CD4-positive, alpha-beta T cell treated with Interleukin-10 for 1 hour (primary cell): ENCODE data around the gene YY1AP1.
"Not testable (repeated sequence)": the region's sequence is repeated elsewhere in the genome, so short reads cannot be mapped to it uniquely, and the experiment has no call there.

Experiments
- DNase-seq: peaks from one replicate; pipeline ENCODE4 v3.0.0-alpha.2; 2020

The YY1AP1 gene, protein sequence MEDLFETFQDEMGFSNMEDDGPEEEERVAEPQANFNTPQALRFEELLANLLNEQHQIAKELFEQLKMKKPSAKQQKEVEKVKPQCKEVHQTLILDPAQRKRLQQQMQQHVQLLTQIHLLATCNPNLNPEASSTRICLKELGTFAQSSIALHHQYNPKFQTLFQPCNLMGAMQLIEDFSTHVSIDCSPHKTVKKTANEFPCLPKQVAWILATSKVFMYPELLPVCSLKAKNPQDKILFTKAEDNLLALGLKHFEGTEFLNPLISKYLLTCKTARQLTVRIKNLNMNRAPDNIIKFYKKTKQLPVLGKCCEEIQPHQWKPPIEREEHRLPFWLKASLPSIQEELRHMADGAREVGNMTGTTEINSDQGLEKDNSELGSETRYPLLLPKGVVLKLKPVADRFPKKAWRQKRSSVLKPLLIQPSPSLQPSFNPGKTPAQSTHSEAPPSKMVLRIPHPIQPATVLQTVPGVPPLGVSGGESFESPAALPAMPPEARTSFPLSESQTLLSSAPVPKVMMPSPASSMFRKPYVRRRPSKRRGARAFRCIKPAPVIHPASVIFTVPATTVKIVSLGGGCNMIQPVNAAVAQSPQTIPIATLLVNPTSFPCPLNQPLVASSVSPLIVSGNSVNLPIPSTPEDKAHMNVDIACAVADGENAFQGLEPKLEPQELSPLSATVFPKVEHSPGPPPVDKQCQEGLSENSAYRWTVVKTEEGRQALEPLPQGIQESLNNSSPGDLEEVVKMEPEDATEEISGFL

DNA sequence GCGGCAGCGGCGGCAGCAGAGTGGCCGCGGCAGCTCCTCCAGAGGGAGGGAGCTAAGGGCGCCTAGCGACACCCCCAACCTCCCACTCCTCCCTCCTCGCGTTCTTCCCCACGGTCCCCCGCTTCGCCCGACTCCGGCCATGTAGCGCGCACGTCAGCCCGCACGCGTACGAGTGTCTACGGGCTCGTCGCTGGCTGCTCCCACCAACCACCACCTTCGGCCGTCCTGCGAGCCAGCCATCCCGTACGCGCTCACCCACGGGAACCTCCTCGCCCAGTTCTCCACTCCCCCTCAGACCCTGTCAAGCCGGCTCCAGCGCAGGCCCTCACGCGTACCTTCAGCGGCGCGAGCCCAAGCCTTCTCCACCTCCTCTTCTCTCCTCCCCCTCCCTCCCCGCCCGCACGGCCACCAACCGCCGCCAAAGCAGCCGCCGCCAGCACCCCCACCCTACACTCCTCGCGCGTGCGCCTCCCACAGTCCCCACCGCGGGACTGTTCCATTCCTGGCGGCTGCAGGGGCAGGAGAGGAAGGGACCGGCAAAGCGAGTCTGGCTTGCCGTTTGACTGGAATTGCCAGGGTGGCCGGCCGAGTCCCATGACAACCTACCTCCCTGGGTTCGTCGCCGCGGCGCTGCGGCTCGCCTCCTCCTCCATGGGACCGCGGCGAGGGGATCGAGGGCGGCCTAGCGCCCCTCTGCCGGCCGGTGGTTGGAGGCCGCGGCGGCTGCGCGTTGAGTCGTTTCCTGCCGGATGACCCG lies at the start of gene YY1AP1:
Gene YY1AP1 (minus strand): TSS at position 451 of the 757 bp plus-strand sequence. CDS start 8,338 bp downstream, outside the sequence.
- DNase-seq = peak; percentile 92

- DNase-seq = peak; percentile 45
These were observed 40.7 kb upstream of the YY1AP1 start for GRCh38 chr1:155729031-155729898.

GRCh38 chr1:155725142-155725541 lies 36.6 kb upstream of the YY1AP1 start:
- DNase-seq = no peak

DNA sequence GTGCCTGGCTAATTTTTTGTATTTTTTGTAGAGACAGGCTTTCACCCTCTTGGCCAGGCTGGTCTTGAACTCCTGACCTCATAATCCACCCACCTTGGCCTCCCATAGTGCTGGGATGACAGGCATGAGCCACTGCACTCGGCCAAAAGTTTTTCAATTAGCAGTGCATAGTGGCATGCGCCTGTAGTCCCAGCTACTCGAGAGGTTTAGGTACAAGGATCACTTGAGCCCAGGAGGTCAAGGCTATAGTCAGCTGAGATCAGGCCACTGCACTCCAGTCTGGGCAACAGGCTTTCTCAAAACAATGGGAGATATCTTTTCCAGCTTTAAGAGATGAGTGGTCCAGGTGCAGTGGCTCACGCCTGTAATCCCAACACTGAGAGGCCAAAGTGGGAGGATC lies 31.1 kb upstream of the YY1AP1 start:
- no peak for DNase-seq

DNA sequence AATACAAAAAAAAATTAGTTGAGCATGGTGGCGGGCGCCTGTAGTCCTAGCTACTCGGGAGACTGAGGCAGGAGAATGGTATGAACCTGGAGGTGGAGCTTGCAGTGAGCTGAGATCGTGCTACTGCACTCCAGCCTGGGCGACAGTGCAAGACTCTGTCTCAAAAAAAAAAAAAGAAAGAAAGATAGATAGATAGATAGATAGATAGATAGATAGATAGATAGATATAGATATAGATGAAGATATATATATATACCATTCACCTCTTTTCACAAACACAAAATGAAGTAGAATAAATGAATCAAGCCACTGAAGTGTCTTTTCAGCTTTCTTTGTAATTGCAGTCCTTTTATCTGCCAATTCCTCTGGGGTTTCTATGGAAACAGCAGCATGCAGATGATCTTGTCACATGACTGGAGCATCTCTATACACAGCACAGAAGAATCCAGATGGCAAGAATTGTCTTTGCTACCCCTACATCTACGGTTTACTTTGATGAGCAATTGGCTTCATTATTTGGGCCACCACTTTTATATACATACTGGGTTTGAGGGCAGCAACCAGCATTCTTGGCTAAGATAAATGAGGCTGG lies 30.0 kb upstream of the YY1AP1 start:
- not testable (repeated sequence) for DNase-seq

- no peak for DNase-seq
These were observed 28.5 kb upstream of the YY1AP1 start for GRCh38 chr1:155717041-155717440.

GRCh38 chr1:155715777-155716176 lies 27.2 kb upstream of the YY1AP1 start:
- DNase-seq = no peak

DNA sequence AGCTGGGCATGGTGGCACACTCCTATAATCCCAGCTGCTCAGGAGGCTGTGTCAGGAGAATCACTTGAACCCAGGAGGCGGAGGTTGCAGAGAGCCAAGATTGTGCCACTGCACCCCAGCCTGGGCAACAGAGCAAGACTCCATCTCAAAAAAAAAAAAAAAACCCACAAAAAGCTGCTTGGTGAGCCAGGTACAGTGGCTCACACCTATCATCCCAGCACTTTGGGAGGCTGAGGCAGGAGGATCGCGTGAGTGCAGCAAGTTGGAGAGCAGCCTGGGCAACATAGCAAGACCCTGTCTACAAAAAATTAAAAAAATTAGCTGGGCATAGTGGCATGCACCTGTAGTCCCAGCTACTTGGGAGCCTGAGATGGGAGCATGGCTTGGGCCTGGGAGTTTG lies 26.5 kb upstream of the YY1AP1 start:
- DNase-seq = not testable (repeated sequence)

DNA sequence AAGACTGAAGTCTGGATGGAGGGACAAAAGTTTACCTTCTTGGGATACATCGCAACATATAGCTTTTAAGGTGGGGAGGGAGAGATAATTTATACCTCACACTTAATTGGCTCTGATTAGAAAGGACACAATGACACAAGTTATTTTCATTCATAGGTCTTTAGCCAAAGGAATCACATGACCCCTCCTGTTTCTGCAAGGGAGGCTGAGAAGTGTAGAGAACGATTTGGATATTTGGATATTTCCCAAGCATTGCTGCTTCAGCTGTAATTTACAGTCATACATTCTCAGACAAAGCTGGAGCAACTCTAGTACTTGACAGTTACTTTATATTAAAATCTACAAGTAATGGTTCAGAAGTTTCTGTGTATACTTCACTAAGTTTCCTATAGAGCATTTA lies 24.5 kb upstream of the YY1AP1 start:
- DNase-seq = no peak

- DNase-seq = peak; percentile 8
These were observed 24.1 kb upstream of the YY1AP1 start for GRCh38 chr1:155712636-155713035.

DNA sequence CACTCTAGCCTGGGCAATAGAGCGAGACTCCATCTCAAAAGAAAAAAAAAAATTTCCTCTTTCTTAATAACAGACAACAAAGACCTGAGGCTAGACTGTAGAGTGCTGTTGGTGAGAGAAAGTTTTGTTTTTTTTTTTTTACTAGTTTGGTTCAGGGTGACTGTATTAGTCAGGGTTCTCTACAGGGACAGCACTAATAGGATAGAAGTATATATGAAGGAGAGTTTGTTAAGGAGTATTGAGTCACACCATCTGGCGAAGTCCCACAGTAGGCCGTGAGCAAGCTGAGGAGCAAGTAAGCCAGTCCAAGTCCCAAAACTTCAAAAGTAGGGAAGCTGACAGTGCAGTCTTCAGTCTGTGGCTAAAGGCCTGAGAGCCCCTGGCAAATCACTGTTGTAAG lies 22.9 kb upstream of the YY1AP1 start:
- not testable (repeated sequence) for DNase-seq

DNA sequence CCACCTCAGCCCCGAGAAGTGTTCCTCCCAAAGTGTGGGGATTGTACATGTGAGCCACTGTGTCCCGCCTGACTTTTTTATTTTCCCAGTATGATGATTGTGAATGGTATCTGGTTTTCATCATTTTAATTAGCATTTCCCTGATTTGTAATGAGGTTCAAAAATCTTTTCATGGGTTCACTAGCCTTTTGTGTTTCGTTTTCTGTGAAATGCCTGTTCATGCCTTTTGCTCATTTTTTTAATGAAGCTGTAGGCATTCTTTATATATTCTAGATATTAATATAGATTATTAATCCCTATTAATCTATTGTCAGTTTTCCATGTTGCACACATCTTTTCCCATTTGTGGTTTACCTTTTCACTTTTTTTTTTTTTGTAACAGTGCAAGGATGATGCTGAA lies 20.8 kb upstream of the YY1AP1 start:
- no peak for DNase-seq

- no peak for DNase-seq
These were observed 17.6 kb upstream of the YY1AP1 start for GRCh38 chr1:155706139-155706538.

DNA sequence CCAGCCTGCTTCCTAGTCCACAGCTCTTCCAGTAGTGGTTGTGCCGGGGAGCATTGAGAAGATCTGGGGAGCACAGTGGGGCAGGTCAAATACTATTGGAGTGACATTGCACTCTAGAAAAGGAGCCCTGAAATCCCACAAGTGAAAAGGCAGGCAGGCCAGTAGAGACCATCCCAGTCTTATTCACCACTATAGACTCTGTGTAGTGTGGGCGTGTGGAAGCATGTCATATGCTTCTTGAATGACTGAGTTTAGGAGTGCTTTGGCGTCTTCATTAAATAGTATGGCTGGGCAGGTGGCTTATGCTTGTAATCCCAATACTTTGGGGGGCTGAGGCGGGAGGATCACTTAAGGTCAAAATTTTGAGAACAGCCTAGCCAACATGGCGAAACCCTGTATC lies 15.8 kb upstream of the YY1AP1 start:
- not testable (repeated sequence) for DNase-seq

- DNase-seq = no peak
These were observed 14.6 kb upstream of the YY1AP1 start for GRCh38 chr1:155703216-155703615.

- not testable (repeated sequence) for DNase-seq
These were observed 13.1 kb upstream of the YY1AP1 start for GRCh38 chr1:155701675-155702074.

GRCh38 chr1:155699062-155699461 lies 10.5 kb upstream of the YY1AP1 start:
- DNase-seq = not testable (repeated sequence)

DNA sequence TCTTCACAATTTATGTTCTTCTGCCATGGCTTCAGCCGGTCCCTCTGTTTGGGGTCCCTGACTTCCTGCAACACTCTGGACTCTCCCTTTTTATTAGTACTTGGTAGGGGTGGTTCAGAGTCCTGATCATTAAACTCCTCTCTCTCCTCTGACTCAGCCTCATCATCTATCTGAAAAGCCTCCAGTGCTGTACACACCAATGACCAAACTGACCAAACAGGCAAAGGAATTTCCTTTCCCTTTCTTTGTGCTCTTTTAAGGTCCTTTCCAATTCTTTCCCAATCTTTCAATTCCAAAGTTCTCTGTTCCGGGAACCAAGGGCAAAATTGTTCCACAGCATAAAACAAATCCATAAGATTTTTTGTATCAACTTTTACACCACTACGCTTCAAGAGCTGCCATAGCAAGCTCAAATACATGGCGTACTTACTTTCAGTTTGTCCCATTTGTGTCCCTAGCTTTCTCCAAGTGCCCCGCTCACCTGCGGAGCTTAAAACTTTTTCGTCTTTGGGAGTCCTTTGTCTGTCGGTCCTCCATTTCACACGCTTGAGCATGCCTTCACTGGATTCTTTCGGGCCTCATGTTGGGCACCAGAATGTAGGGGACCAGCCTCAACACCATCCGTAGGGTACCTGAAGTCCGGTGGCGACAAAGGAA lies 9.9 kb upstream of the YY1AP1 start:
- DNase-seq = no peak

DNA sequence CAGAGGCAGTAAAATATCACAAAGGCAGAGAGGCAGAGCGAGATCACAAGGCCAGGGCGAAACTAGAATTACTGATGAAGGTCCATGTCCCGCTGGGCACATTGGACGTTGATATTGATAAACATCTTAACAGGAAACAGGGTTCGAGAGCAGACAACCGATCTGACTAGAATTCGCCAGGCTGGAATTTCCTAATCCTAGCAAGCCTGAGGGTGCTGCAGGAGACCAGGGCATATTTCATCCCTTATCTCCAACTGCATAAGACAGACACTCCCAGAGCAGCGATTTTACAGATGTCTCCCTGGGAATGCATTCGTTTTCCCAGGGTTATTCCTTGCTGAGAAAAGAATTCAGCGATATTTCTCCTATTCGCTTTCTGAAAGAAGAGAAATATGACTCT lies 9.0 kb upstream of the YY1AP1 start:
- DNase-seq = not testable (repeated sequence)

GRCh38 chr1:155697046-155697445 lies 8.5 kb upstream of the YY1AP1 start:
- DNase-seq = no peak

- no peak for DNase-seq
These were observed 8.0 kb upstream of the YY1AP1 start for GRCh38 chr1:155696524-155696923.
